GM10248 (cell line): ENCODE measurements around the gene TMEM144.
"Not testable (repeated sequence)": the region's sequence is repeated elsewhere in the genome, so short reads cannot be mapped to it uniquely, and the experiment has no call there.

Experiments
- CTCF ChIA-PET: fragments of 300-600 bp; sonication (Branson Sonifier 250); formaldehyde crosslinking; extraction: SDS; loops from one replicate; lab custom pipeline; 2021; ENCODE audit warnings: antibody characterized with exemption; lab: Yijun Ruan, JAX
- POLR2A ChIA-PET: fragments of 350-650 bp; sonication (Branson Sonifier 250); formaldehyde crosslinking; extraction: SDS; loops from one replicate; lab custom pipeline; 2020; ENCODE audit warnings: antibody characterized with exemption; lab: Yijun Ruan, JAX
- DNase-seq: peaks from one replicate; pipeline ENCODE4 v3.0.0; 2012; ENCODE audit errors: extremely low spot score
- CTCF ChIP-seq: IDR thresholded peaks from 2 replicates; pipeline ENCODE4 v1.5.1; 2012; ENCODE audit warnings: mild to moderate bottlenecking, low read depth; ENCODE audit errors: extremely low read depth, missing control alignments, control extremely low read depth

Gene TMEM144

GRCh38 chr4:158211222-158211621, 936 bp downstream of the TMEM144 start:
- TF ChIP-seq CTCF: no peak
- DNase-seq: no peak
- CTCF ChIA-PET: interaction anchor here (1.0 to 2.9 kb wide), 2 partner anchors 14 to 18 kb away, joined by 4 to 20 read pairs; no protein-coding TSS in a partner anchor
- POLR2A ChIA-PET: no interaction called here

- no peak for DNase-seq
- no peak for TF ChIP-seq CTCF
- ChIA-PET POLR2A (no interaction called here), CTCF (interaction anchor here (1.9 to 2.3 kb wide), 2 partner anchors 12 to 42 kb away, joined by 5 to 8 read pairs; no protein-coding TSS in a partner anchor)
Measured at GRCh38 chr4:158213466-158213865, 3.2 kb downstream of the TMEM144 start.

GRCh38 chr4:158214856-158215255, 4.6 kb downstream of the TMEM144 start:
- TF ChIP-seq CTCF: no peak
- ChIA-PET POLR2A (no interaction called here), CTCF (interaction anchor here (0.8 to 1.9 kb wide), 3 partner anchors 9 to 13 kb away, joined by 3 to 5 read pairs (median 4); no protein-coding TSS in a partner anchor)
- DNase-seq: no peak

- ChIA-PET CTCF (interaction anchor here (1.8 kb wide), 1 partner anchor 25 kb away, joined by 3 read pairs; no protein-coding TSS in a partner anchor), POLR2A (no interaction called here)
- TF ChIP-seq CTCF: no peak
- DNase-seq: no peak
Measured at GRCh38 chr4:158217763-158218162, 7.5 kb downstream of the TMEM144 start.

- TF ChIP-seq CTCF: no peak
- no peak for DNase-seq
- ChIA-PET CTCF (interaction anchor here (0.9 to 2.4 kb wide), 2 partner anchors 15 to 17 kb away, joined by 3 to 6 read pairs; no protein-coding TSS in a partner anchor), POLR2A (no interaction called here)
Measured at GRCh38 chr4:158219623-158220022, 9.3 kb downstream of the TMEM144 start.

- CTCF ChIA-PET: interaction anchor here (0.7 to 1.6 kb wide), 3 partner anchors 9 to 35 kb away, joined by 3 to 4 read pairs (median 3); partner anchors contain the start of gene TMEM144
- POLR2A ChIA-PET, DNase-seq: not testable (repeated sequence)
Measured at GRCh38 chr4:158224318-158224717, 14.0 kb downstream of the TMEM144 start.

- DNase-seq, POLR2A ChIA-PET: not testable (repeated sequence)
- CTCF ChIA-PET: interaction anchor here (0.7 to 1.7 kb wide), 6 partner anchors 10 to 267 kb away, joined by 3 to 8 read pairs (median 4); partner anchors contain the start of gene TMEM144
Measured at GRCh38 chr4:158224999-158225398, 14.7 kb downstream of the TMEM144 start.

- CTCF ChIA-PET, DNase-seq, POLR2A ChIA-PET: not testable (repeated sequence)
Measured at GRCh38 chr4:158227880-158228279, 17.6 kb downstream of the TMEM144 start.

GRCh38 chr4:158228399-158228798, 18.1 kb downstream of the TMEM144 start:
- POLR2A ChIA-PET, CTCF ChIA-PET, DNase-seq: not testable (repeated sequence)
